Ascending aorta (tissue), 2 donors: Measurements from ENCODE around the gene SLC6A8. TPM values are rescaled to one million over a fixed set of nuclear protein-coding genes. Genes with fewer than 3 reads are reported as not detected.
"Not testable (repeated sequence)": the region's sequence is repeated elsewhere in the genome, so short reads cannot be mapped to it uniquely, and the experiment has no call there.

Experiments used
- DNase-seq, 2 donors: peaks; one replicate each; pipeline ENCODE4 v3.0.0-alpha.2; 2019; ENCODE audit warnings: low spot score in 2 of 2
- H3K27ac ChIP-seq, 2 donors: fragments of 200-600 bp; sonication (generic); one replicate each; pipeline ENCODE4 v1.5.1; 2016 to 2017; ENCODE audit warnings: mild to moderate bottlenecking in 1 of 2
- H3K27me3 ChIP-seq: fragments of 200-600 bp; sonication (generic); one replicate; pipeline ENCODE4 v1.5.1; 2017
- H3K36me3 ChIP-seq, 2 donors: fragments of 200-600 bp; sonication (generic); one replicate each; pipeline ENCODE4 v1.5.1; 2016
- H3K4me1 ChIP-seq, 2 donors: fragments of 200-600 bp; sonication (generic); one replicate each; pipeline ENCODE4 v1.5.1; 2016 to 2017; ENCODE audit warnings: mild to moderate bottlenecking in 1 of 2
- H3K4me3 ChIP-seq, 2 donors: fragments of 200-600 bp; sonication (generic); one replicate each; pipeline ENCODE4 v1.5.1; 2016 to 2017; ENCODE audit warnings: mild to moderate bottlenecking in 1 of 2
- H3K9me3 ChIP-seq, 2 donors: fragments of 200-600 bp; sonication (generic); one replicate each; pipeline ENCODE4 v1.5.1; 2016
- intact Hi-C: fragments of 100-400 bp; cut with DNase I; formaldehyde crosslinking; loops from one replicate; pipeline ENCODE4 v1.15.1; 2023
- total RNA-seq: library from RNA; depleted of rRNA; stranded (reverse); fragments of >200 nt; gene quantifications from one replicate; pipeline ENCODE4 v1.1.0, GENCODE V29; 2016
- TF ChIP-seq, protein P1 (sequence below), 3 experiments: fragments of 200-600 bp in 2 of 3; fragments of 450-650 bp in 1 of 3; sonication (generic) in 2 of 3; IDR thresholded peaks; one replicate each; pipeline ENCODE4 v1.5.1; 2016 to 2019; ENCODE audit warnings: antibody characterized with exemption in 3 of 3, mild to moderate bottlenecking in 1 of 3, moderate library complexity in 1 of 3

The SLC6A8 gene
- total RNA-seq, 1 donor from 2014 or later = 44.2 TPM

DNA sequence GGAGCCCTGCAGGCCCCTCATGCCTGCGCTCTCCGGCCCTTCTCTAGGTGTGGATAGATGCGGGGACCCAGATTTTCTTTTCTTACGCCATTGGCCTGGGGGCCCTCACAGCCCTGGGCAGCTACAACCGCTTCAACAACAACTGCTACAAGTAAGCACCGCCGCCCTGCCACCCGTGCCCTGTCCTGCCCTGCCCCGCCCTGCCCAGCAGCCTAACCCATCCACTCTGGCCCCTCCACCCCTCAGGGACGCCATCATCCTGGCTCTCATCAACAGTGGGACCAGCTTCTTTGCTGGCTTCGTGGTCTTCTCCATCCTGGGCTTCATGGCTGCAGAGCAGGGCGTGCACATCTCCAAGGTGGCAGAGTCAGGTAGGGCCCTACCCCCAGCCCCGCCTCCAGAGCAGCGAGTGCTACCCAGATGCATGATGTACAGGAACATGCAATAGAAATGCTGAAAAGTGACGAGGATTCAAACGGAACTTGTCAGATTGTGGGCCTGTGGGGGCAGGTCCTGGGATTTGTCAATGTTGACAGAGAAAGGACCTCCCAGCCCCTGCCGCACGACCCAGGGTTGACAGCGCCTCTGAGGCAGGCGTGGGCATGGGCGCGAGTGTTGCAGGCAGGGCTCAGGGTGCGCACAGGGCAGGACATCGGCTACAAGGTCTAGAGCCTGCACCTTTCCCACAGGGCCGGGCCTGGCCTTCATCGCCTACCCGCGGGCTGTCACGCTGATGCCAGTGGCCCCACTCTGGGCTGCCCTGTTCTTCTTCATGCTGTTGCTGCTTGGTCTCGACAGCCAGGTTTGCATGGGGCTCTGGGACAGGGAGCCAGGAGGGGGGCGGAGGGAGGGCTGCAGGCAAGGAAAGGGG, 5.7 kb downstream of the SLC6A8 start:
- H3K4me3 ChIP-seq = no peak overlapping the region
- intact Hi-C loops = no loop called here
- no peak for DNase-seq
- H3K27ac ChIP-seq = no peak overlapping the region
- TF ChIP-seq, protein P1, sequence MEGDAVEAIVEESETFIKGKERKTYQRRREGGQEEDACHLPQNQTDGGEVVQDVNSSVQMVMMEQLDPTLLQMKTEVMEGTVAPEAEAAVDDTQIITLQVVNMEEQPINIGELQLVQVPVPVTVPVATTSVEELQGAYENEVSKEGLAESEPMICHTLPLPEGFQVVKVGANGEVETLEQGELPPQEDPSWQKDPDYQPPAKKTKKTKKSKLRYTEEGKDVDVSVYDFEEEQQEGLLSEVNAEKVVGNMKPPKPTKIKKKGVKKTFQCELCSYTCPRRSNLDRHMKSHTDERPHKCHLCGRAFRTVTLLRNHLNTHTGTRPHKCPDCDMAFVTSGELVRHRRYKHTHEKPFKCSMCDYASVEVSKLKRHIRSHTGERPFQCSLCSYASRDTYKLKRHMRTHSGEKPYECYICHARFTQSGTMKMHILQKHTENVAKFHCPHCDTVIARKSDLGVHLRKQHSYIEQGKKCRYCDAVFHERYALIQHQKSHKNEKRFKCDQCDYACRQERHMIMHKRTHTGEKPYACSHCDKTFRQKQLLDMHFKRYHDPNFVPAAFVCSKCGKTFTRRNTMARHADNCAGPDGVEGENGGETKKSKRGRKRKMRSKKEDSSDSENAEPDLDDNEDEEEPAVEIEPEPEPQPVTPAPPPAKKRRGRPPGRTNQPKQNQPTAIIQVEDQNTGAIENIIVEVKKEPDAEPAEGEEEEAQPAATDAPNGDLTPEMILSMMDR (IDR thresholded peaks at IDR 0.05) = no peak
- no peaks in the 10 kb centered on the region for H3K9me3 ChIP-seq
- no peaks in the 10 kb centered on the region for H3K27me3 ChIP-seq
- peaks cover 4 to 5% of the 10 kb centered on the region in 2 donors for H3K36me3 ChIP-seq
- no peaks in the 10 kb centered on the region for H3K4me1 ChIP-seq

DNA sequence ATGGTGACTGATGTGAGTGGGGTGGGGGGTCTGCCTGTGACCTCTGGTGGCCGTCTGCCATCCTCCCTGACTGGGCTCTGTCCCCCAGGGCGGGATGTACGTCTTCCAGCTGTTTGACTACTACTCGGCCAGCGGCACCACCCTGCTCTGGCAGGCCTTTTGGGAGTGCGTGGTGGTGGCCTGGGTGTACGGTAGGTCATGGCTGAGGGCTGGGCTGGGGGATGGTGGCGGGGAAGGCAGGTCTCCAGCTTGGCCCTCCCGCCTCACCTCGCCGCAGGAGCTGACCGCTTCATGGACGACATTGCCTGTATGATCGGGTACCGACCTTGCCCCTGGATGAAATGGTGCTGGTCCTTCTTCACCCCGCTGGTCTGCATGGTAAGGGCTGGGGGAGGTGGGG, 6.5 kb downstream of the SLC6A8 start:
- H3K9me3 ChIP-seq, H3K4me1 ChIP-seq, DNase-seq, H3K4me3 ChIP-seq, H3K27me3 ChIP-seq, H3K27ac ChIP-seq, H3K36me3 ChIP-seq, intact Hi-C loops: not testable (repeated sequence)

DNA sequence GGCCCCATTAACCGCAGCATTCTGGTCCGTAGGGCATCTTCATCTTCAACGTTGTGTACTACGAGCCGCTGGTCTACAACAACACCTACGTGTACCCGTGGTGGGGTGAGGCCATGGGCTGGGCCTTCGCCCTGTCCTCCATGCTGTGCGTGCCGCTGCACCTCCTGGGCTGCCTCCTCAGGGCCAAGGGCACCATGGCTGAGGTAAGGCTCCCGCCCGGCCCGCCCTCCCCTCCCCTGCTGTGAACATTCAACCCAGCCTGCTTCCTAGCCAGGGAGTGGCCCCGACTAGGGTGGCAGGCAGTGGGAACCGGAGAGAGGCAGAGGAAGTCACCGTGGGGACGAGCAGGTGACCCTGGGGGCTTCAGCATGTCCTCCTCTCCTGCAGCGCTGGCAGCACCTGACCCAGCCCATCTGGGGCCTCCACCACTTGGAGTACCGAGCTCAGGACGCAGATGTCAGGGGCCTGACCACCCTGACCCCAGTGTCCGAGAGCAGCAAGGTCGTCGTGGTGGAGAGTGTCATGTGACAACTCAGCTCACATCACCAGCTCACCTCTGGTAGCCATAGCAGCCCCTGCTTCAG, 7.1 kb downstream of the SLC6A8 start:
- intact Hi-C loops = no loop called here
- TF ChIP-seq, protein P1 (IDR thresholded peaks at IDR 0.05) = no peak
- H3K36me3 ChIP-seq = peaks cover 4 to 5% of the 10 kb centered on the region in 2 donors
- no peaks in the 10 kb centered on the region for H3K9me3 ChIP-seq
- H3K4me1 ChIP-seq = no peaks in the 10 kb centered on the region
- DNase-seq = no peak
- no peak overlapping the region for H3K4me3 ChIP-seq
- no peak overlapping the region for H3K27ac ChIP-seq
- no peaks in the 10 kb centered on the region for H3K27me3 ChIP-seq

DNA sequence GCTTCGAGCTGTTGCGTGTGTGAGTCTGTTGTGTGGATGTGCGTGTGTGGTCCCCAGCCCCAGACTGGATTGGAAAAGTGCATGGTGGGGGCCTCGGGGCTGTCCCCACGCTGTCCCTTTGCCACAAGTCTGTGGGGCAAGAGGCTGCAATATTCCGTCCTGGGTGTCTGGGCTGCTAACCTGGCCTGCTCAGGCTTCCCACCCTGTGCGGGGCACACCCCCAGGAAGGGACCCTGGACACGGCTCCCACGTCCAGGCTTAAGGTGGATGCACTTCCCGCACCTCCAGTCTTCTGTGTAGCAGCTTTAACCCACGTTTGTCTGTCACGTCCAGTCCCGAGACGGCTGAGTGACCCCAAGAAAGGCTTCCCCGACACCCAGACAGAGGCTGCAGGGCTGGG, 8.4 kb downstream of the SLC6A8 start:
- H3K4me3 ChIP-seq = no peak overlapping the region
- no peaks in the 10 kb centered on the region for H3K9me3 ChIP-seq
- H3K27me3 ChIP-seq = no peaks in the 10 kb centered on the region
- peaks cover 6 to 8% of the 10 kb centered on the region in 2 donors for H3K36me3 ChIP-seq
- H3K4me1 ChIP-seq = no peaks in the 10 kb centered on the region
- no peak for DNase-seq
- no peak overlapping the region for H3K27ac ChIP-seq
- TF ChIP-seq, protein P1 (IDR thresholded peaks at IDR 0.05) = no peak
- intact Hi-C loops = no loop called here

DNA sequence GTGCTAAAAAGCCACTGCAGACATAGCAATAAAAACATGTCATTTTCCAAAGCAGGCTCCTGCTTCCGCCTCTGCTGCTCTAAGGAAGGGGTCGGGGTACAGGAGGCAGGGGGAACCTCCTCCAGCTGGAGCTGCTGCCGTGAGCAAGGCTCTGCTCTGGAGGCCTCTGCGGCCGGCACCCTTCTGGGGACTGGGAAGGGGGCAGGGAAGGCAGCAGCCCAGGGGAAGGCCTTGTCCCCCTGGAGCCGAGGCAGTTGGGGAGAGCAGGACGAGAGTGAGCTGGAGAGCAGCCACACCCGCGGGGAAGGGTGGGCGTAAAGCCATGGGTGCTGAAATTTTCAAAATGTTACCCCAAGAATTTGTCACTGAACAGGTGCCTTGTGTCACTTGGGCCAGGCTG, 8.8 kb downstream of the SLC6A8 start:
- DNase-seq, intact Hi-C loops, H3K4me1 ChIP-seq, H3K27me3 ChIP-seq, H3K27ac ChIP-seq, H3K9me3 ChIP-seq, H3K4me3 ChIP-seq: not testable (repeated sequence)
- peaks cover 10 to 11% of the 10 kb centered on the region in 2 donors for H3K36me3 ChIP-seq

DNA sequence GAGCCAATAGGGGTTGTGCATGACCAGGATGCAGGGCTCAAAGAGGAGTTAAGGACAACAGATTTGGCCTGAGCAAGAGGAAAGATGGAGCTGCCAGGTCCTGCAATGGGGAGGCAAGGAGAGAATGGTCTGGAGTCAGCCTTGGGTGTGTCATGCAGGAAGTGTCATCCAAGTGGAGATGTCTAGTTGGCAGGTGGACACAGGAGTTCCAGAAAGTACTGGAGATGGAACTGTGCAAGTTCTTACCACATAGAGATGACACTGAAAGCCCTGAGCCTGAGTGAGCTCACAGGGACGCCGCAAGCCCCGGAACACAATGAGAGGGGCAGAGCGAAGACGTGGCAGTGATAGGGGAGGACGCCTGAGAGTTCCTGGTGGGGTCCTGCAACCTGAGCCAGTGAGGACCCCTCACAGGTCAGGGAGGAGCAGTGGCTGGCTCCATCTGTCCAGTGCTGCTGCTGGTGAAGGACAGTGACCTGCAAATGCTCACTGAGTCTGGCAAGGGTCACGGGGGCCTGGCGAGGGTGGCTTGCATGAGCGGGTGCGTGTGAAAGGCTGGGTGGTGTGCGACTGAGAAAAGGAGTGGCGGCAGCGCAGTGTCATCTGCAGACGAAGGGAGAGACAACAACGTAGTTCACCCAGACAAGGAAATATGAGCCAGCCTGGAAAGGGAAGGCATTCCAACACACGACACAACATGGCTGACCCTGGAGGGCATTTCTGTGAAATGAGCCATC, 9.4 kb downstream of the SLC6A8 start:
- H3K4me3 ChIP-seq, H3K27me3 ChIP-seq, H3K4me1 ChIP-seq, H3K27ac ChIP-seq, intact Hi-C loops, H3K9me3 ChIP-seq, DNase-seq: not testable (repeated sequence)
- H3K36me3 ChIP-seq = peaks cover 14 to 16% of the 10 kb centered on the region in 2 donors
